ENCODE measurements around the gene SAG. TPM values are rescaled to one million over a fixed set of nuclear protein-coding genes. Genes with fewer than 3 reads are reported as not detected.

The SAG gene
- total and polyA plus RNA-seq, 9 of the 15 experiments (the other 6 are each of a cell fraction or from before 2014, with no cell fraction given) = 0.04 to 0.64 (median 0.31) TPM; not detected in 5

DNA sequence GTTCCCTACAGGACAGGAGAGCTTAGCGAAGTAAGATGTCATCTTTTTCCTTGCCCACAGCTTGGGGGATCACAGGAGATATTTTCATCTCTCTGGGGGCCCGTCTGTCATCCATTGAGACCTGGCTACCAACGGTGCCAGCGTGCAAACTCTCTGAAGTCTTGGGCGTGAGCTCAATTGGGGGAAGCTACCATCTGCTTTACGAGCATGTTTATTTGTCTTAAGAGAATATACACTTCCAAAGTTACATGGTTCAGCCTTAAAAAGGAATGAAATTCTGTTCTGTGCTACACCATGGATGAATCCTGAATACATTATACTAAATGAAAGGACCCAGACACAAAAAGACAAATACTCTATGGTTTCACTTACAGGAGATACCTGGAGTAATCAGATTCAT is 13.6 kb downstream of the SAG start (continued):
- TF ChIP-seq, protein P1, sequence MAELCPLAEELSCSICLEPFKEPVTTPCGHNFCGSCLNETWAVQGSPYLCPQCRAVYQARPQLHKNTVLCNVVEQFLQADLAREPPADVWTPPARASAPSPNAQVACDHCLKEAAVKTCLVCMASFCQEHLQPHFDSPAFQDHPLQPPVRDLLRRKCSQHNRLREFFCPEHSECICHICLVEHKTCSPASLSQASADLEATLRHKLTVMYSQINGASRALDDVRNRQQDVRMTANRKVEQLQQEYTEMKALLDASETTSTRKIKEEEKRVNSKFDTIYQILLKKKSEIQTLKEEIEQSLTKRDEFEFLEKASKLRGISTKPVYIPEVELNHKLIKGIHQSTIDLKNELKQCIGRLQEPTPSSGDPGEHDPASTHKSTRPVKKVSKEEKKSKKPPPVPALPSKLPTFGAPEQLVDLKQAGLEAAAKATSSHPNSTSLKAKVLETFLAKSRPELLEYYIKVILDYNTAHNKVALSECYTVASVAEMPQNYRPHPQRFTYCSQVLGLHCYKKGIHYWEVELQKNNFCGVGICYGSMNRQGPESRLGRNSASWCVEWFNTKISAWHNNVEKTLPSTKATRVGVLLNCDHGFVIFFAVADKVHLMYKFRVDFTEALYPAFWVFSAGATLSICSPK (IDR thresholded peaks at IDR 0.05; ENCODE audit: borderline replicate concordance) = no peak
- TF ChIP-seq ZNF707 (CRISPR knock-in tag; conservative IDR thresholded peaks at IDR 0.05) = no peak
- TF ChIP-seq MED1 (CRISPR knock-in tag; IDR thresholded peaks at IDR 0.05; ENCODE audit: borderline replicate concordance) = no peak
- no peak for TF ChIP-seq POLR2A (conservative IDR thresholded peaks at IDR 0.05)
- TF ChIP-seq, protein P2, sequence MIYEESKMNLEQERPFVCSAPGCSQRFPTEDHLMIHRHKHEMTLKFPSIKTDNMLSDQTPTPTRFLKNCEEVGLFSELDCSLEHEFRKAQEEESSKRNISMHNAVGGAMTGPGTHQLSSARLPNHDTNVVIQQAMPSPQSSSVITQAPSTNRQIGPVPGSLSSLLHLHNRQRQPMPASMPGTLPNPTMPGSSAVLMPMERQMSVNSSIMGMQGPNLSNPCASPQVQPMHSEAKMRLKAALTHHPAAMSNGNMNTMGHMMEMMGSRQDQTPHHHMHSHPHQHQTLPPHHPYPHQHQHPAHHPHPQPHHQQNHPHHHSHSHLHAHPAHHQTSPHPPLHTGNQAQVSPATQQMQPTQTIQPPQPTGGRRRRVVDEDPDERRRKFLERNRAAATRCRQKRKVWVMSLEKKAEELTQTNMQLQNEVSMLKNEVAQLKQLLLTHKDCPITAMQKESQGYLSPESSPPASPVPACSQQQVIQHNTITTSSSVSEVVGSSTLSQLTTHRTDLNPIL (CRISPR knock-in tag; IDR thresholded peaks at IDR 0.05) = no peak
- no peak for TF ChIP-seq MTA3 (IDR thresholded peaks at IDR 0.05; ENCODE audit: borderline replicate concordance)
- TF ChIP-seq, protein P3, sequence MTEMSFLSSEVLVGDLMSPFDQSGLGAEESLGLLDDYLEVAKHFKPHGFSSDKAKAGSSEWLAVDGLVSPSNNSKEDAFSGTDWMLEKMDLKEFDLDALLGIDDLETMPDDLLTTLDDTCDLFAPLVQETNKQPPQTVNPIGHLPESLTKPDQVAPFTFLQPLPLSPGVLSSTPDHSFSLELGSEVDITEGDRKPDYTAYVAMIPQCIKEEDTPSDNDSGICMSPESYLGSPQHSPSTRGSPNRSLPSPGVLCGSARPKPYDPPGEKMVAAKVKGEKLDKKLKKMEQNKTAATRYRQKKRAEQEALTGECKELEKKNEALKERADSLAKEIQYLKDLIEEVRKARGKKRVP (CRISPR knock-in tag; IDR thresholded peaks at IDR 0.05) = no peak

DNA sequence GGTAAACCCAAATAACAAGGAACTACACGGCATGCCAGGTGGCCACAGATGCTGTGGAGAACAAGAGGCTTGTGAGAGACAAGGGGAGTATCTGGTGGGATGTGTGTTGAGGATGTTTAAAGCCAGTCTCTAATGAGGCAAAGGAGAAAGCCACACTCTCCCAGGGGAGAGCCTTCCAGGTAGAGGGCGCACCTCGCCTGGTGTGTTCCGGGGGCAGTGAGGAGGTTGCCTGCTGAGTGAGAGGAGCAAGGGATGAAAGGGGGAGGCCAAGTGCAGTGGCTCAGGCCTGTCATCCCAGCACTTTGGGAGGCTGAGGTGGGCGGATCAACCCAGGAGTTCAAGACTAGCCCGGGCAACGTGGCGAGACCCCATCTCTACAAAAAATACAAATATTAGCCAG is 16.2 kb downstream of the SAG start:
- H3K27me3 ChIP-seq (ENCODE audit: control insufficient read depth in 2 of 2, insufficient read depth in 2 of 2, low read length in 2 of 2) = peaks cover 0 to 26% of the 10 kb centered on the region in 2 experiments; a peak in 2 of 5 replicates
- FAIRE-seq (no peak), DNase-seq (ENCODE audit: extremely low read depth in 1 of 4, low spot score in 3 of 4) (no peak), ATAC-seq (peak; percentile 78)
- no peak overlapping the region for H3K9ac ChIP-seq (ENCODE audit: insufficient read depth in 1 of 2, low read depth in 2 of 2, low read length in 2 of 2)
- in situ Hi-C loops (cut with MboI) = no loop called here
- ChIA-PET CTCF (ENCODE audit: low intra/inter-chr PET ratio) (interaction anchor here (0.5 kb wide), 1 partner anchor 592 kb away, joined by 3 read pairs; no protein-coding TSS in a partner anchor), POLR2A (no interaction called here)
- 17% methylated on average over 8 of the region's 8 CpGs for WGBS (ENCODE audit: insufficient coverage, low coverage, missing lambda C conversion rate)
- no peaks in the 10 kb centered on the region for H4K20me1 ChIP-seq (replicated peaks; ENCODE audit: control insufficient read depth, insufficient read depth, low read length)
- peaks cover 3% of the 10 kb centered on the region for H3K9me1 ChIP-seq (ENCODE audit: control insufficient read depth, insufficient read depth, low read length)
- no TSS peak for BruUV-seq (replicated peaks)
- intact Hi-C loops (cut with micrococcal nuclease) = loop anchor here (2.0 kb wide), 1 partner anchor 61 kb away; no protein-coding TSS in a partner anchor
- no peak overlapping the region for H3K4me3 ChIP-seq
- no peaks in the 10 kb centered on the region for H3K9me3 ChIP-seq (replicated peaks; ENCODE audit: control insufficient read depth, insufficient read depth, low read depth, low read length)
- H3K27ac ChIP-seq (ENCODE audit: extremely low read depth, low read depth, low read length) = no peak overlapping the region
- no peak overlapping the region for H3K4me2 ChIP-seq (ENCODE audit: insufficient read depth, low read length)
- no peaks in the 10 kb centered on the region for H3K36me3 ChIP-seq (ENCODE audit: control insufficient read depth, insufficient read depth, low read length)
- no peaks in the 10 kb centered on the region; a peak in 1 of 5 replicates for H3K4me1 ChIP-seq (replicated peaks in 1 of 2; ENCODE audit: control insufficient read depth in 2 of 2, insufficient read depth in 2 of 2, low read length in 2 of 2)
- no peaks in the 10 kb centered on the region for H3K79me2 ChIP-seq (ENCODE audit: control insufficient read depth, insufficient read depth, low read length)
- H2AFZ ChIP-seq (ENCODE audit: low read depth, low read length) = no peak overlapping the region
- TF ChIP-seq, protein P4, sequence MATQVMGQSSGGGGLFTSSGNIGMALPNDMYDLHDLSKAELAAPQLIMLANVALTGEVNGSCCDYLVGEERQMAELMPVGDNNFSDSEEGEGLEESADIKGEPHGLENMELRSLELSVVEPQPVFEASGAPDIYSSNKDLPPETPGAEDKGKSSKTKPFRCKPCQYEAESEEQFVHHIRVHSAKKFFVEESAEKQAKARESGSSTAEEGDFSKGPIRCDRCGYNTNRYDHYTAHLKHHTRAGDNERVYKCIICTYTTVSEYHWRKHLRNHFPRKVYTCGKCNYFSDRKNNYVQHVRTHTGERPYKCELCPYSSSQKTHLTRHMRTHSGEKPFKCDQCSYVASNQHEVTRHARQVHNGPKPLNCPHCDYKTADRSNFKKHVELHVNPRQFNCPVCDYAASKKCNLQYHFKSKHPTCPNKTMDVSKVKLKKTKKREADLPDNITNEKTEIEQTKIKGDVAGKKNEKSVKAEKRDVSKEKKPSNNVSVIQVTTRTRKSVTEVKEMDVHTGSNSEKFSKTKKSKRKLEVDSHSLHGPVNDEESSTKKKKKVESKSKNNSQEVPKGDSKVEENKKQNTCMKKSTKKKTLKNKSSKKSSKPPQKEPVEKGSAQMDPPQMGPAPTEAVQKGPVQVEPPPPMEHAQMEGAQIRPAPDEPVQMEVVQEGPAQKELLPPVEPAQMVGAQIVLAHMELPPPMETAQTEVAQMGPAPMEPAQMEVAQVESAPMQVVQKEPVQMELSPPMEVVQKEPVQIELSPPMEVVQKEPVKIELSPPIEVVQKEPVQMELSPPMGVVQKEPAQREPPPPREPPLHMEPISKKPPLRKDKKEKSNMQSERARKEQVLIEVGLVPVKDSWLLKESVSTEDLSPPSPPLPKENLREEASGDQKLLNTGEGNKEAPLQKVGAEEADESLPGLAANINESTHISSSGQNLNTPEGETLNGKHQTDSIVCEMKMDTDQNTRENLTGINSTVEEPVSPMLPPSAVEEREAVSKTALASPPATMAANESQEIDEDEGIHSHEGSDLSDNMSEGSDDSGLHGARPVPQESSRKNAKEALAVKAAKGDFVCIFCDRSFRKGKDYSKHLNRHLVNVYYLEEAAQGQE (IDR thresholded peaks at IDR 0.05; ENCODE audit: borderline replicate concordance) = peak; percentile 26; the same call in 1 of the 2 replicates
- TF ChIP-seq, protein P4 (CRISPR knock-in tag; IDR thresholded peaks at IDR 0.05; ENCODE audit: low read depth) = no peak
